ENCODE measurements around the gene CDC14A.

CDC14A gene

DNA sequence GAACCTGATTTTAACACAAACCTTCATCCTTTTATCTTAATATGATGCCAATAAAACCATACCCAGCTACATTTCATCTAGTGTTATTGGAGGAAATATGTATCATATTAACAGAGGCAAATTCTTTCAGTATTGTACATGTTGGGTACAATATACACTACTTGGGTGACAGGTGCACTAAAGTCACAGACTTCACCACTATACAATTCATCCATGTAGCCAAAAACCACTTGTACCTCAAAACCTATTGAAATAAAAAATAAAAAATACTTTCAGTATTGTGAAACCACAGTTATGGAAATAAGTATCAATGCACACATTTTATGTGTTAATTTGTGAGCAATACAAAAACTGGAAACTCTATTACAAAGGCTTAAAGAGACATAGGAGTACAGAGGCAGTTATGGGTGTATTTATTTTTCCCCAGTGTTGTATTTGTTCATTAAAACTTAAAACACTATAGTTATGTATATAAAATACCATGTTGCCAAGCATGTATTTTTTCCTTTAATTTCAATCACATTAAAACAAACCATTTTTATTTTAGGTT lies 160.6 kb downstream of the CDC14A start:
- Histone ChIP-seq H3K9ac (ENCODE audit: low read length) (no peak overlapping the region), H3K36me3 (ENCODE audit: low read length) (no peaks in the 10 kb centered on the region), H3K79me2 (ENCODE audit: insufficient read depth, low read length) (no peaks in the 10 kb centered on the region), H3K4me2 (ENCODE audit: low read depth, low read length, poor library complexity, severe bottlenecking) (no peak overlapping the region), H3K4me3 (ENCODE audit: insufficient read depth, low read length, poor library complexity, severe bottlenecking) (no peak overlapping the region), H3K27ac (ENCODE audit: low read depth, low read length) (no peak overlapping the region), H3K9me2 (replicated peaks; ENCODE audit: insufficient read depth, low read length) (no peaks in the 10 kb centered on the region), H3K9me3 (ENCODE audit: insufficient read depth, low read length) (no peaks in the 10 kb centered on the region), H3K27me3 (ENCODE audit: low read length) (no peaks in the 10 kb centered on the region), H4K20me1 (ENCODE audit: low read depth, low read length) (no peaks in the 10 kb centered on the region), H2AFZ (ENCODE audit: low read depth, low read length, severe bottlenecking) (no peak overlapping the region), H3F3A (ENCODE audit: insufficient read depth) (no peaks in the 10 kb centered on the region)
- TF ChIP-seq, protein P1, sequence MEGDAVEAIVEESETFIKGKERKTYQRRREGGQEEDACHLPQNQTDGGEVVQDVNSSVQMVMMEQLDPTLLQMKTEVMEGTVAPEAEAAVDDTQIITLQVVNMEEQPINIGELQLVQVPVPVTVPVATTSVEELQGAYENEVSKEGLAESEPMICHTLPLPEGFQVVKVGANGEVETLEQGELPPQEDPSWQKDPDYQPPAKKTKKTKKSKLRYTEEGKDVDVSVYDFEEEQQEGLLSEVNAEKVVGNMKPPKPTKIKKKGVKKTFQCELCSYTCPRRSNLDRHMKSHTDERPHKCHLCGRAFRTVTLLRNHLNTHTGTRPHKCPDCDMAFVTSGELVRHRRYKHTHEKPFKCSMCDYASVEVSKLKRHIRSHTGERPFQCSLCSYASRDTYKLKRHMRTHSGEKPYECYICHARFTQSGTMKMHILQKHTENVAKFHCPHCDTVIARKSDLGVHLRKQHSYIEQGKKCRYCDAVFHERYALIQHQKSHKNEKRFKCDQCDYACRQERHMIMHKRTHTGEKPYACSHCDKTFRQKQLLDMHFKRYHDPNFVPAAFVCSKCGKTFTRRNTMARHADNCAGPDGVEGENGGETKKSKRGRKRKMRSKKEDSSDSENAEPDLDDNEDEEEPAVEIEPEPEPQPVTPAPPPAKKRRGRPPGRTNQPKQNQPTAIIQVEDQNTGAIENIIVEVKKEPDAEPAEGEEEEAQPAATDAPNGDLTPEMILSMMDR (IDR thresholded peaks at IDR 0.05; ENCODE audit: insufficient read depth, low read length, poor library complexity, severe bottlenecking): no peak
- no peak for TF ChIP-seq EZH2phosphoT487 (conservative IDR thresholded peaks at IDR 0.05; ENCODE audit: low read length)

- H3K36me3 ChIP-seq (ENCODE audit: low read length): no peaks in the 10 kb centered on the region
- H3K4me3 ChIP-seq (ENCODE audit: insufficient read depth, low read length, poor library complexity, severe bottlenecking): no peak overlapping the region
- no peaks in the 10 kb centered on the region for H3F3A ChIP-seq (ENCODE audit: insufficient read depth)
- no peaks in the 10 kb centered on the region for H3K9me2 ChIP-seq (replicated peaks; ENCODE audit: insufficient read depth, low read length)
- no peak for TF ChIP-seq EZH2phosphoT487 (conservative IDR thresholded peaks at IDR 0.05; ENCODE audit: low read length)
- TF ChIP-seq, protein P1 (IDR thresholded peaks at IDR 0.05; ENCODE audit: insufficient read depth, low read length, poor library complexity, severe bottlenecking): no peak
- no peak overlapping the region for H3K4me2 ChIP-seq (ENCODE audit: low read depth, low read length, poor library complexity, severe bottlenecking)
- H3K9me3 ChIP-seq (ENCODE audit: insufficient read depth, low read length): no peaks in the 10 kb centered on the region
- H2AFZ ChIP-seq (ENCODE audit: low read depth, low read length, severe bottlenecking): no peak overlapping the region
- H3K79me2 ChIP-seq (ENCODE audit: insufficient read depth, low read length): no peaks in the 10 kb centered on the region
- H3K9ac ChIP-seq (ENCODE audit: low read length): no peak overlapping the region
- no peaks in the 10 kb centered on the region for H4K20me1 ChIP-seq (ENCODE audit: low read depth, low read length)
- no peak overlapping the region for H3K27ac ChIP-seq (ENCODE audit: low read depth, low read length)
- no peaks in the 10 kb centered on the region for H3K27me3 ChIP-seq (ENCODE audit: low read length)
Measured at GRCh38 chr1:100516857-100517256, 164.6 kb downstream of the CDC14A start.

DNA sequence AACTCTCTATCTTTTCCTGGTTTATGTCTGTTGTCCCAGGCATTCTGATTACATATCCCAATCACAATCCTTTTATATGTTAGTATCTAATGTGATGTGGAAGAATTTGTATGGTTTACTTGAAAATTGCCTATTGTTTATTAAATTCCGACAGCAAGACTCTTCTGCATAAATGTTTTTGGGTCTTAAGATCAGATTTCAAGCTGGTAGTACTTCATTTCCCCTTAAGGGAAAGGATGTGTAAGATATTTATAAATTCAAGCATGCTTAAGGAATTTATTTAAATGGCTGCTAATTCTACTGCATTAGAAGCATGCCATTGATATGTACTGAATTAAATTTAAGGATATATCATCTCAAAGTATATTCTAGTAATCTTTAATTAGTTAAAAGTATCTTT lies 165.2 kb downstream of the CDC14A start:
- H3K9ac ChIP-seq (ENCODE audit: low read length): no peak overlapping the region
- TF ChIP-seq, protein P1 (IDR thresholded peaks at IDR 0.05; ENCODE audit: insufficient read depth, low read length, poor library complexity, severe bottlenecking): no peak
- no peak for TF ChIP-seq EZH2phosphoT487 (conservative IDR thresholded peaks at IDR 0.05; ENCODE audit: low read length)
- no peaks in the 10 kb centered on the region for H3K36me3 ChIP-seq (ENCODE audit: low read length)
- H3K9me2 ChIP-seq (replicated peaks; ENCODE audit: insufficient read depth, low read length): no peaks in the 10 kb centered on the region
- no peaks in the 10 kb centered on the region for H3K27me3 ChIP-seq (ENCODE audit: low read length)
- H3K4me3 ChIP-seq (ENCODE audit: insufficient read depth, low read length, poor library complexity, severe bottlenecking): no peak overlapping the region
- H4K20me1 ChIP-seq (ENCODE audit: low read depth, low read length): no peaks in the 10 kb centered on the region
- no peak overlapping the region for H3K27ac ChIP-seq (ENCODE audit: low read depth, low read length)
- H3K79me2 ChIP-seq (ENCODE audit: insufficient read depth, low read length): no peaks in the 10 kb centered on the region
- H2AFZ ChIP-seq (ENCODE audit: low read depth, low read length, severe bottlenecking): no peak overlapping the region
- H3F3A ChIP-seq (ENCODE audit: insufficient read depth): no peaks in the 10 kb centered on the region
- no peak overlapping the region for H3K4me2 ChIP-seq (ENCODE audit: low read depth, low read length, poor library complexity, severe bottlenecking)
- H3K9me3 ChIP-seq (ENCODE audit: insufficient read depth, low read length): no peaks in the 10 kb centered on the region
